ENCODE results near the gene FGF2. TPM values are rescaled to one million over a fixed set of nuclear protein-coding genes. Genes with fewer than 3 reads are reported as not detected.
"Not testable (repeated sequence)": the region's sequence is repeated elsewhere in the genome, so short reads cannot be mapped to it uniquely, and the experiment has no call there.

The FGF2 gene
- total RNA-seq, 2 donors from 2014 or later = 0.23 to 4.2 TPM

DNA sequence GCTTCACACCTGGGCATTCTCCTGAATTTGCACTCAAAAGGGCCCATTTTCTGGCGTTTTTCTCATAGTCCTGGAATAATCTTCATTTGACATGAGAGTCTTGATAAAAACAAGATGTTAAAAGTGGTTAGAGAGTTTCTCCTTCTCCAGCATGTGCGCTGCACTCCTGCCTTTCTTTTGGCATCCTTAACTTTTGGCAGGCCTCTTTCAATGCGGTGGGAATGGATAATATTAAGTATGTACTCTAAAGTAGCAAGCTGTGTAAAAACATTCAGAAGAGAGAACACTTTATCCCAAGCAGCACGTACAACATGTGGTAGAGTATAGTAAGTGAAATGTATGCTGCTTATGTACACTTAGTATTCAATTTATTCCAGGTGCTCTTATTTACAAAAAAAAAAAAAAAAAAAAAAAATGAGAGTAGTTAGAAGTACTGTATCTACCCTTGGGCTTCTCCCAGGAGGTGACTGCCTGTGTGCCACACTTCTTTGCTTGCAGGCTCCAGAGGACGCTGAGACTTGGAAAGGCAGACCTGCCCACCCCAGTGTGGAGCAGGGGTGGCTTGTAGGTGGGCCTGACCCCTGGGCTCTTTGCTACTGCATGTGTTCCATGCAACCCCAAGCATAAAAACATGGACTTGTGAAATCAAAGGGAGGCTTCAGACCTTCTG, 3.9 kb downstream of the FGF2 start:
- no peak overlapping the region for H3K27ac Mint-ChIP-seq
- no peak for ATAC-seq
- no peak for DNase-seq (ENCODE audit: low spot score in 2 of 2)
- H3K36me3 Mint-ChIP-seq = peaks cover 11 to 15% of the 10 kb centered on the region in 2 donors
- no peaks in the 10 kb centered on the region for H3K9me3 Mint-ChIP-seq

DNA sequence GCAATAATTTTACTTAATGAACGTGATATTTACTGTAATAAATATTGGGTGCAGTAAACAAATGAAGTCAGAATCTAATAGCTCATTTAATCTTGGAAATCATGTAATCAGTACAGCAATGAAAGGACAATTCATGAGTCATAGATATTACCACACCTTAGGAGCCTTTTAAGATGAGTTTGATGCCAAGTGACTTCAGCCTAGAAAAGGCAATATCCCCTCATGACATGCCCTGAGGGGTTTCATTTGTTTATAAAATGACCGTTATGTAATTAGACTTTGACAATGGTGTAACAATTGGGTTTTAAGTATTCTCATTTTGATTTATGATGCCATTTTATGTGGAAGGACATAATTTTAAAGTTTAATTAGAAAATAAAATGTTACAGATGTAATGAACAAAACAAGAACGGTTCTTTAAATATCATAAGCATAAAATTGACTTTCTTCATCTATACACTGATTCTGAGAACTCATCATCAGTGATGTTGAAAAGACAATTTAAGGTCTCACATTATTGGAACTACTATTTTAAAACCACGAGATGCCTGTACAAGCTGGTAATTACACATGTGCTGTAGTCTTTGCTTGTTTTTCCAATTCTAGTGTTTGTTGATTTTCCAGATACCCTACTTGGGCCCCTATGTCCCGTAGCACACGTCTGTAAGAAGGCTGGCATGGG, 5.0 kb downstream of the FGF2 start:
- no peaks in the 10 kb centered on the region for H3K9me3 Mint-ChIP-seq
- ATAC-seq (no peak), DNase-seq (ENCODE audit: low spot score in 2 of 2) (no peak)
- H3K36me3 Mint-ChIP-seq = peaks cover 11 to 15% of the 10 kb centered on the region in 2 donors
- no peak overlapping the region for H3K27ac Mint-ChIP-seq

DNA sequence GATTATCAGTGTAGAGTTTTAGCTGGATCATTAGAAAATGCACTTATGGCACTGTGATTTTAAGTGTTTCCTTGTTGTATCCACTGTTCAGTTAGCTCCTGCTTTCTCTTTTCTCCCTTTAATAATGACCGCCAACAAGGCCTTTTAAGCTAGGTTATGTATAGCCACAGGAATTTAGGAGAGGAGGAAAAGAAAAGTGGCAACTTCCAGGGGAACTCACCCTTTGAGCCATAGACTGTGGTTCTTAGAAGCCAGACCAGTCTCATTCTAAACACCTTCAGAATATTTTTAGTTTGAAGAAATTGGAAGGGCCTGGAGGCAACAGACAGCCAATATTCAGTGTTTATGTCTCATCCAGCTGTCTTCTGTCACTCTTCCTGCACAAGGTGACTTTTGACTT, 6.1 kb downstream of the FGF2 start:
- H3K9me3 Mint-ChIP-seq = no peaks in the 10 kb centered on the region
- ATAC-seq (no peak), DNase-seq (ENCODE audit: low spot score in 2 of 2) (no peak)
- no peak overlapping the region for H3K27ac Mint-ChIP-seq
- peaks cover 8 to 10% of the 10 kb centered on the region in 2 donors for H3K36me3 Mint-ChIP-seq

DNA sequence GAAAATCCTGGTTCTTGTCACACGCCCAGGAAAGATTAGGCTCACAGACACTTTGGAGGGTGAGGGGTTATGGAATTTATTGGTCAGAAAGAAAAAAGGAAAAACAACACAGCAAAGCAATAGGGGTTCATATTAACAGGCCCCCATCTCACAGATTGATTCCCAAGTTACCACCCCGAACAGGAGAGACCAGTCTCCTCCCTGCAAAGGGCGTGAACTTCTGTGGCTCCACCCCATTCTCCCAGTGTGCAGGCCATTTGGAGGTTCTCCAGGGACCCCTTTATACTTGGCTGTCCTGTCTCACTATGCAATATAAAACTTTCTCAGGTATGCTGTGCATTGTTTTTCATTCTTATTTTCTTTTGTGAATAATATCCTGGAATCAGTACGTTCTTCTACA, 7.4 kb downstream of the FGF2 start:
- no peak for ATAC-seq
- H3K36me3 Mint-ChIP-seq = no peaks in the 10 kb centered on the region
- no peaks in the 10 kb centered on the region for H3K9me3 Mint-ChIP-seq
- DNase-seq (ENCODE audit: low spot score in 2 of 2) = no peak
- H3K27ac Mint-ChIP-seq = no peak overlapping the region

DNA sequence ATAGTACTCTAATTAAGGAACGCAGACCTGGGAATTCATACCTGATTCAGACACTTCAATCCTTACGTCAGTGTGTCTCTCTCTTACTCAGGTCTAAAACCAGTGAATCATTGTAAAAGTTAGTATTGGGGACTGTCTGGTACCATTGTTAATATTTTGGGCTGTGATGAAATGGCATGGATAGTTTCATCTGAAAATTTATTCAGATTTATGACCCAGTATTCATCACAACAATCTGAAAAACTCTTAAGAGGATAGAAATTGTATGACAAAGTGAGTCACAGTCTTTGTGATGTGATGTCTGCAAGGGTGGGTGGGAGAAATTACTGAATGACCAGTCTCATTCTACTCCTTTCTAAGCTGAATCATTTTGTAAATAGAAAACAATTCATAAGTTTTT, 10.3 kb downstream of the FGF2 start:
- Mint-ChIP-seq H3K9me3 (no peaks in the 10 kb centered on the region), H3K27ac (no peak overlapping the region), H3K36me3 (no peaks in the 10 kb centered on the region)
- DNase-seq (ENCODE audit: low spot score in 2 of 2) (no peak), ATAC-seq (no peak)

DNA sequence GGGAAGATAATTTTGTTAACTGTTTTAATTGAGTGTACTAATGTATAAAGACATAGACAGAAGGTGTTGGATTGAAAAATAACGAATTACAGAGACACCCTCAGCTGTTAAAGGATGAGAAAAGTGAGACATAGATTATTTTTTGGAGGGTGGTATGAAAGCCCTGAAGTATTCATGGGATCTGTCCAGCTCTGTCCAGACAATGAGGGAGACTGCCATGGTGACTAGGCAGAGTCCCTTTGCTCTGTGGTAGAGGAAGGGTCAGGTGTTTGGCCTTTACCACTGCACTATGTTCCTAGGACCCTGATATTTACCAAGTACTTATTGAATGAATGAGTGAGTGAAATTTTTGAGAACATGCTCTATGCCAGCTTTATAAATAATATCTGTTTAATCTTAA, 11.4 kb downstream of the FGF2 start:
- Mint-ChIP-seq H3K27ac (no peak overlapping the region), H3K9me3 (no peaks in the 10 kb centered on the region), H3K36me3 (no peaks in the 10 kb centered on the region)
- ATAC-seq (no peak), DNase-seq (ENCODE audit: low spot score in 2 of 2) (no peak)

DNA sequence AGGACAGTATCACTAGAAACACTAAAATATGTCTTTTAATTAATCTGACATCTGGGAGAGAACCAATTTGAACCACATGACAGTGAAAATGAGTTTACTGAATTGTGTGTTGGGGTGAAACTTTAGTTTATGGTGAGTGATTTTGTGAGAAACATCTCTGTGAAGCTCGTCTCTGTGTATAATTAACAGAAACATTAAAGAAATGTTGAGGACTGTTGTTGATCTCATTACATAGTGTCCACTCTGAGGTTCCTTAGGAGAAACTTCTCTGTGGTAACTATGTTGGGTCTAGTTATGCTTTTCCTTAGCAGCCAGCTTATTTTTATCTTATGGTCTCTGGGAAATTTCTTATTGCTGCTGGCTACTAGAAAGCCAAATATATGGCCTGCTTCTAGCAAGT, 15.8 kb downstream of the FGF2 start:
- no peak overlapping the region for H3K27ac Mint-ChIP-seq
- H3K9me3 Mint-ChIP-seq = no peaks in the 10 kb centered on the region
- DNase-seq (ENCODE audit: low spot score in 2 of 2) (no peak), ATAC-seq (no peak)
- H3K36me3 Mint-ChIP-seq = no peaks in the 10 kb centered on the region

DNA sequence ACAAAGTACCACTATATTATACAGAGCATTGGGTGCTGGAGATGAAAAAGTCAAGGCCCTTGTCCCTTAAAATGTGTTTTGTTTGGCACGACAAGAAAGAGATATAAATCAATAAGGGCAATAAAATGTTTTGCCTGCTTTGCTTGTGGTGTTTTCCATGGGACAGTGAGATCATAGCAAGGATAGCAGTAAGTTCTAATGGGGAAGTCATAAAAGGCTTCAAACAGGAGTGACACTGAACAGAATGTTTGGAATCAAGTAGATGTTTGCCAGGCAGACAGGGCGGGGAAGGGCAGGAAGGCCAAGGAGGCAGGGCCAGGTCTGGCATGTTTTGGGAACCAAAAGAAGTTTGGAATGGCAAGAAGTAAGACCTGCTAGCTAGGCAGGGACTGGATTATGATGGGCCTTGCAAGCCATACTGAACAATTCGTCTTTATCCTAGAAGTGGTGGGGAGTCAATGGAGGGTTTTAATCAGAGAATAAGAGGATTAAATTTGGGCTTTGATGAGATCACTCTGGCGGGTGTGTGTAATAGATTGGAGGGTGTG, 16.4 kb downstream of the FGF2 start:
- Mint-ChIP-seq H3K9me3 (no peaks in the 10 kb centered on the region), H3K27ac (no peak overlapping the region), H3K36me3 (no peaks in the 10 kb centered on the region)
- ATAC-seq (no peak), DNase-seq (ENCODE audit: low spot score in 2 of 2) (no peak)

DNA sequence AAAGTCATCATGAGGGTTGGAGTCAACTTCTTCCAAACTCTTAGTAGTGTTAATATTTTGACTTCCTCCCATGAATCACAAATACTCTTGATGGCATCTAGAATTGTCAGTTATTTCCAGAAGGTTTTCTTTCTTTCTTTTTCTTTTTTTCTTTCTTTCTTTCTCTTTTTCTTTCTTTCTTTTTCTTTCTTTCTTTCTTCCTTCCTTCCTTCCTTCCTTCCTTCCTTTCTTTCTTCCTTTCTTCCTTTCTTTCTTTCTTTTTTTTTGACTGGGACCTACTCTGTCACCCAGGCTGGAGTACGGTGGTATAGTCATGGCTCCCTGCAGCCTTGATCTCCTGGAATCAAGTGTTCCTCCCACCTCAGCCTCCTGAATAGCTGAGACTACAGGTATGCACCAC, 17.8 kb downstream of the FGF2 start:
- not testable (repeated sequence) for DNase-seq (ENCODE audit: low spot score in 2 of 2); H3K36me3 Mint-ChIP-seq

DNA sequence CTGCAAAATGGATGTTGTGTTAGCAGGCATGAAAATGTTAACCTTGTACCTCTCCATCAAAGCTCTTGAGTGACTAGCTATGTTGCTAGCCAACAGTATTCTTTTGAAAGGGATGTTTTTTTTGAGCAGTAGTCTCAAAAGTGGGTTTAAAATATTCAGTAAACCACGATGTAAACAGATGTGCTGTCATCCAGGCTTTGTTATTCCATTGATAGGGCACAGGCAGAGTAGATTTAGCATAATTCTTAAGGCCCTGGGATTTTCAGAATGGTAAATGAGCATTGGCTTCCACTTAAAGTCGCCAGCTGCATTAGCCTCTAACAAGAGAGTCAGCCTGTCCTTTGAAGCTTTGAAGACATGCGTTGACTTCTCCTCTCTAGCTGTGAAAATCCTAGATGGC, 18.4 kb downstream of the FGF2 start:
- ATAC-seq (no peak), DNase-seq (ENCODE audit: low spot score in 2 of 2) (no peak)
- H3K36me3 Mint-ChIP-seq = no peaks in the 10 kb centered on the region
- no peak overlapping the region for H3K27ac Mint-ChIP-seq
- no peaks in the 10 kb centered on the region for H3K9me3 Mint-ChIP-seq

More for the DNA sequence above, 17.8 kb downstream of the FGF2 start:
- not testable (repeated sequence) for H3K27ac Mint-ChIP-seq, ATAC-seq, H3K9me3 Mint-ChIP-seq

DNA sequence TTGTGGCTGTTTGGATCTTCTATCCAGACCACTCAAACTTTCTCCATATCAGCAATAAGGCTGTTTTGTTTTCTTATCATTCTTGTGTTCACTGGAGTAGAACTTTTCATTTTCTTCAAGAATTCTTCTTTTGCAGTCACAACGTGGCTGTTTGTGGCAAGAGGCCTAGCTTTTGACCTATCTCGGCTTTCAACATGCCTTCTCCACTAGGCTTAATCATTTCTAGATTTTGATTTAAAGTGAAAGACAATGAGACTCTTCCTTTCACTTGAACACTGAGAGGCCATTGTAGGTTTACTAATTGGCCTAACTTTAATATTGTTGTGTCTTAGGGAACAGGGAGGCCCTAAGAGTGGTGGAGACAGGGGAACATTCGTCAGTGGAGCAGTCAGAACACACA, 19.1 kb downstream of the FGF2 start:
- DNase-seq (ENCODE audit: low spot score in 2 of 2) = no peak
- Mint-ChIP-seq H3K36me3 (no peaks in the 10 kb centered on the region), H3K9me3 (no peaks in the 10 kb centered on the region), H3K27ac (no peak overlapping the region)
- peak in 1 of 2 donors; percentile 46 for ATAC-seq

DNA sequence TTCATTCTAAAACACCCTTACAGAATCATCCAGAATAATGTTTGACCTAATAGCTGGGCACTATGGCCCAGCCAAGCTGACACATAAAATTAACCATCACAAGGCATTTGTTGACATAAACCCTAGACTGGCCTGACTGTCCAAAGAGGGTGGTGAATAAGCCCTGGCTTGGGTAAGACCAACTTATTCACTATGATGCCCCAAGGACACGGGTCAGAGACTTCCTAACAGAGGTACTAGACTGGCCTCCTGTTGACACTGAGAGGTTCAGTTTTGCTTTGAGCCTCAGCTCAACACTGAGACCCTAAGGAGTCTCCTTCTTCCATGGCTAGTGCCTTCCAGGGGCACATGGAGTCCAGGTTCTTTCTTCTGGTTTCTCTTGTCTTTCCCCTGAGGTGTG, 21.3 kb downstream of the FGF2 start:
- H3K27ac Mint-ChIP-seq = no peak overlapping the region
- H3K9me3 Mint-ChIP-seq = no peaks in the 10 kb centered on the region
- DNase-seq (ENCODE audit: low spot score in 2 of 2) = no peak
- H3K36me3 Mint-ChIP-seq = no peaks in the 10 kb centered on the region
- ATAC-seq = no peak

DNA sequence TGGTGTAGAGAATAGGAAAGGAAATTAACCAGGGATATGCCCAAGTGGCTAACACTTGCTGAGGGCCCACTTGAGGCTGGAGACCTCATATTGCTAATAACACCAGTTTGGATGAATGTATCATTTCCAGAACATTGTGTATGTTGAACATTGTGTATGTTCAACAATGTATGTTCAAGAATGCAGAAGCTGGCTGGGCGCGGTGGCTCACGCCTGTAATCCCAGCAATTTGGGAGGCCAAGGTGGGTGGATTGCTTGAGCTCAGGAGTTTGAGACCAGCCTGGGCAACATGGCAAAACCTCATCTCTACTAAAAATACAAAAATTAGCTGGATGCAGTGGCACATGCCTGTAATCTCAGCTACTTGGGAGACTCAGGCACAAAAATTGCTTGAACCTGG, 23.2 kb downstream of the FGF2 start:
- not testable (repeated sequence) for ATAC-seq; H3K27ac Mint-ChIP-seq; DNase-seq (ENCODE audit: low spot score in 2 of 2); H3K9me3 Mint-ChIP-seq; H3K36me3 Mint-ChIP-seq

DNA sequence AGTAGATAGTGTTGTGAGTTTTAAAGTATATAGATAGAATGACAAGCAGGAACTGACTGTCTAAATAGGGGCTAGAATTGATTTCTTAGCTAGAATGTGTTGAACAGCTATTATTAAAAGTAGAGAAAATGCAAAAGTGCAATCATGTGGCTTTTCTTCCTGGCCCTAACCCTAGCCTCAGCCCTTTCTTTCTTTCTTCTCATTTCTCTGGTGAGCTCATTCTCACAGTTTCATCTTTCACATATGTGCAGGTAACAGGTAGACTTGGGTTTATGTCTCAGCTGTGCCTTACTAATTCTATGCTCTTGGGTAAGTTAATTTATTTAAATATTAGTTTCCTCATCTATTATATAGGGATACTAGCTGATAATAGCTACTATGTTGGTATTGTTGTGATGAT, 24.9 kb downstream of the FGF2 start:
- Mint-ChIP-seq H3K9me3 (no peaks in the 10 kb centered on the region), H3K27ac (no peak overlapping the region), H3K36me3 (no peaks in the 10 kb centered on the region)
- no peak for ATAC-seq
- no peak for DNase-seq (ENCODE audit: low spot score in 2 of 2)

DNA sequence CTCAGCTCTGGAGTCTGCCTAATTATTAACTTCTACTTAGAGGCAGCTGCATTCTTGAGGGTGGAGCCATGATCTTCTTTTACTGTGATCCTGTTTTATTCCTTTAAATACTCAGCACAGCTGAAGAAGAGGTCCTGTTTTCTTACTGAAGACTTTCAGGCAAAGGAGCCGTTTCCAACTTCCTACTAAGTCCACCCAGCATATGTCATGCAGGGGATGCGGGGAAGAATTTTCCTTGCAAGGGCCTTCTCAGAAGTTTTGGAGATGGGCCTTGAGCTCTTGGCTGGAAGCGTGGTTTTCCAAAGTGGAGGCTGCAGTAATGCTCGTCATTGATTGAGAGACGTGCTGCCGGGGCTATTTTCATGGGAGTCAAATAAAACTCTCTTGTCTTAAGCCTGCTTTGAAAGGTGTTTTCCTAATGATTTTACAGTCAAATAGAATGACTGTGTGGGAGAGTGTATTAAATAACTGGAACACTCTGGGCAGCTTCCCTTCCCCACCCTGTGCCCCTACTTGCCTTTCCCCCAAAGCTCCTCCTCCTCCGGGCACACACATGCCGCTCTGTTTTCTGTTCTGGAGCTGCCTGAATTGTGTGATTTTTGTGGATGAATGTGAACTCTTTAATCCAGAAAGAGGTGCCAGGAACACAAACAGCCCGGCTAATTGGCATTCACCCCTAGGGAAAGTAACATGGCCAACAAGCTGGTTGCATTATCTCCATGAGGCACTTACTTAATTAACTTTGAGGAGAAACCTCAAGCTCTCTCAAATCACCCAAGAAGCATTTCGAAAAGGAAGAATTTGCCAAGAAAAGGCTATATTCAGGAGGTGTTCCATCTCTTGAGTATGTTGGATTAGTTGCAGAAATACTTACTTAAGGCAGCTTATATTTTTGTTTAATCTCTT, 28.1 kb downstream of the FGF2 start:
- no peak for DNase-seq (ENCODE audit: low spot score in 2 of 2)
- no peaks in the 10 kb centered on the region for H3K36me3 Mint-ChIP-seq
- no peak for ATAC-seq
- H3K27ac Mint-ChIP-seq = no peak overlapping the region
- no peaks in the 10 kb centered on the region for H3K9me3 Mint-ChIP-seq

DNA sequence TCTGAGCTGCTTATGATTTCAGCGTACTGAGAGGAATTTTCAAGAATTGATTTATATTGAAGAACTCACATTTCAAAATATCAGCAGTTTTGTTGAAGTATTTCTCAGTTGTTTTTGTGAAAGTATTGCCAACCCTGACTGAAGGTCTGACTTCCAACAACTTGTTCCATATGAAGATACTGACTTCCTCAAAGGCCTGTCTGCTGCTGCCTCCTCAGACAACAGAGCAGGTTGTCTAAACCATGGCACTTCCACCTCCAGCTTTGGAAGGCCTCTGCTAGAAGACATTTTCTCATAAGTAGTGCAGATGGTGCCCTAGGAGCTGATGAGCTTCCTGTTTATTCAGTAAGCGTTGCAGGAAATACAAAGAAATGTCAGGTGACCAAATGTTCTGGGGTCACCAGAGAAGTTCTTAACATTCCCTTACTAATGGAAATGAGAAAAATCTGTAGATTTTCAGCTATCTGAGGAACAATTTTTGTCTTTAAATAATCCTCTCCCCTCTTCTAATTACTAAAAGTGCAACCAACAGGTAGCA, 28.8 kb downstream of the FGF2 start:
- DNase-seq (ENCODE audit: low spot score in 2 of 2) = no peak
- Mint-ChIP-seq H3K9me3 (no peaks in the 10 kb centered on the region), H3K36me3 (no peaks in the 10 kb centered on the region), H3K27ac (no peak overlapping the region)
- ATAC-seq = no peak

DNA sequence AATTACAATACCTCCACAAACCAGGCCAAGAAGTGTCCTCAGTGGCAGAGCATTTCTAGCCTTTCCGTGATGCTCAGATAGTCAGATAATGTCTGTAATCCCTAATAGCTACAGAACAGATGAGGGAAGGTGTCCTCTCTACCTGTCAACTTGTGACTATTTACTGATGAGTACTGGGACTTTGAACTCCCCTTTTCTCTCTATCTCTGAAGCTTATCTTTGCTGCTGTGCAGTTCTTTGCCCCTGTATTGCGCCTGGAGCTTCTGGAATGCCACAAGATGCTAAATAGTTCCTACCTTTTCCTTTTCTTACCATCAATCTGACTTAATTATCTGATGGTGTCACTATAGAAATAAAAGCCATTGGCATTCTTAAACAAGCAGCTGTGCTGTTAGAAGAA, 30.5 kb downstream of the FGF2 start:
- DNase-seq (ENCODE audit: low spot score in 2 of 2) = no peak
- ATAC-seq = no peak
- Mint-ChIP-seq H3K9me3 (no peaks in the 10 kb centered on the region), H3K36me3 (no peaks in the 10 kb centered on the region), H3K27ac (no peak overlapping the region)
